Cortex of kidney (tissue), 1 donor: ENCODE measurements around the gene FCGR3A.
"Not testable (repeated sequence)": the region's sequence is repeated elsewhere in the genome, so short reads cannot be mapped to it uniquely, and the experiment has no call there.

Experiments
- DNase-seq: peaks from one replicate; lab custom pipeline; 2025; lab: John Stamatoyannopoulos, UW

The FCGR3A gene

GRCh38 chr1:161549652-161550051 lies at the start of gene FCGR3A:
Gene FCGR3A (minus strand): TSS chr1:161549818. CDS start chr1:161549736, 82 bp downstream.
- no peak for DNase-seq

GRCh38 chr1:161597077-161597476 lies 47.5 kb upstream of the FCGR3A start:
- not testable (repeated sequence) for DNase-seq

GRCh38 chr1:161595583-161595982 lies 46.0 kb upstream of the FCGR3A start:
- not testable (repeated sequence) for DNase-seq

- not testable (repeated sequence) for DNase-seq
Observed at GRCh38 chr1:161595173-161595572, 45.6 kb upstream of the FCGR3A start.

- not testable (repeated sequence) for DNase-seq
Observed at GRCh38 chr1:161594269-161594984, 44.8 kb upstream of the FCGR3A start.

- not testable (repeated sequence) for DNase-seq
Observed at GRCh38 chr1:161593092-161593755, 43.6 kb upstream of the FCGR3A start.

GRCh38 chr1:161592586-161592985 lies 43.0 kb upstream of the FCGR3A start:
- DNase-seq: not testable (repeated sequence)

- not testable (repeated sequence) for DNase-seq
Observed at GRCh38 chr1:161589920-161590319, 40.3 kb upstream of the FCGR3A start.

- DNase-seq: not testable (repeated sequence)
Observed at GRCh38 chr1:161589365-161589764, 39.7 kb upstream of the FCGR3A start.

GRCh38 chr1:161588596-161588995 lies 39.0 kb upstream of the FCGR3A start:
- not testable (repeated sequence) for DNase-seq

- DNase-seq: not testable (repeated sequence)
Observed at GRCh38 chr1:161582882-161583281, 33.3 kb upstream of the FCGR3A start.

- not testable (repeated sequence) for DNase-seq
Observed at GRCh38 chr1:161580879-161581537, 31.4 kb upstream of the FCGR3A start.

- DNase-seq: not testable (repeated sequence)
Observed at GRCh38 chr1:161579856-161580507, 30.4 kb upstream of the FCGR3A start.

- not testable (repeated sequence) for DNase-seq
Observed at GRCh38 chr1:161576676-161577075, 27.1 kb upstream of the FCGR3A start.

GRCh38 chr1:161571703-161572102 lies 22.1 kb upstream of the FCGR3A start:
- not testable (repeated sequence) for DNase-seq

GRCh38 chr1:161566602-161566960 lies 17.0 kb upstream of the FCGR3A start:
- not testable (repeated sequence) for DNase-seq

GRCh38 chr1:161563522-161563921 lies 13.9 kb upstream of the FCGR3A start:
- not testable (repeated sequence) for DNase-seq

- not testable (repeated sequence) for DNase-seq
Observed at GRCh38 chr1:161562441-161562840, 12.8 kb upstream of the FCGR3A start.

GRCh38 chr1:161560960-161561715 lies 11.5 kb upstream of the FCGR3A start:
- DNase-seq: not testable (repeated sequence)

GRCh38 chr1:161557506-161558450 lies 8.2 kb upstream of the FCGR3A start:
- not testable (repeated sequence) for DNase-seq
